Loucy (cell line): ENCODE measurements around the gene MRPL34.

Source experiments
- H2AFZ ChIP-seq: fragments of 200-600 bp; sonication (generic); 2 replicates; pipeline ENCODE4 v1.6.0; 2016; ENCODE audit warnings: antibody characterized with exemption, mild to moderate bottlenecking, low read length, moderate library complexity
- H3F3A ChIP-seq: fragments of 200-600 bp; 2 replicates; pipeline ENCODE4 v1.6.0; 2016; ENCODE audit warnings: antibody characterized with exemption, low read depth, mild to moderate bottlenecking
- H3K27me3 ChIP-seq: fragments of 200-600 bp; sonication (generic); 2 replicates; pipeline ENCODE4 v1.6.1; 2014; ENCODE audit warnings: low read length, mild to moderate bottlenecking; ENCODE audit not compliant: insufficient read depth, poor library complexity, severe bottlenecking
- H3K36me3 ChIP-seq: fragments of 200-600 bp; sonication (generic); 2 replicates; pipeline ENCODE4 v1.6.1; 2016; ENCODE audit warnings: low read length; ENCODE audit not compliant: insufficient read depth
- H3K4me1 ChIP-seq: fragments of 200-600 bp; sonication (generic); 2 replicates; pipeline ENCODE4 v1.5.1; 2014; ENCODE audit warnings: low read length, mild to moderate bottlenecking; ENCODE audit not compliant: insufficient read depth, poor library complexity, severe bottlenecking
- H3K4me2 ChIP-seq: fragments of 200-600 bp; sonication (generic); 2 replicates; pipeline ENCODE4 v1.6.0; 2014; ENCODE audit warnings: antibody characterized with exemption, low read length, low read depth, mild to moderate bottlenecking; ENCODE audit not compliant: poor library complexity, severe bottlenecking
- H3K4me3 ChIP-seq: fragments of 200-600 bp; sonication (generic); 2 replicates; pipeline ENCODE4 v1.5.1; 2014; ENCODE audit warnings: low read length, mild to moderate bottlenecking, mixed read lengths; ENCODE audit not compliant: poor library complexity, severe bottlenecking
- H3K79me2 ChIP-seq: fragments of 200-600 bp; sonication (generic); 2 replicates; pipeline ENCODE4 v1.6.1; 2014; ENCODE audit warnings: low read length; ENCODE audit not compliant: insufficient read depth
- H3K9ac ChIP-seq: fragments of 200-600 bp; sonication (generic); 2 replicates; pipeline ENCODE4 v1.6.0; 2014; ENCODE audit warnings: mild to moderate bottlenecking, low read depth, low read length, moderate library complexity; ENCODE audit not compliant: poor library complexity, severe bottlenecking
- H3K9me2 ChIP-seq: fragments of 200-600 bp; sonication (generic); replicated peaks from 2 replicates; pipeline ENCODE4 v1.6.1; 2016; ENCODE audit warnings: low read depth, low read length, mixed read lengths
- H3K9me3 ChIP-seq: fragments of 200-600 bp; sonication (generic); 2 replicates; pipeline ENCODE4 v1.6.1; 2014; ENCODE audit warnings: mild to moderate bottlenecking, antibody characterized with exemption, low read length, low read depth; ENCODE audit not compliant: insufficient read depth
- H4K20me1 ChIP-seq: fragments of 200-600 bp; sonication (generic); 2 replicates; pipeline ENCODE4 v1.6.0; 2014; ENCODE audit warnings: antibody characterized with exemption, low read length, mild to moderate bottlenecking; ENCODE audit not compliant: insufficient read depth, poor library complexity, severe bottlenecking
- CTCF ChIP-seq: fragments of 200-600 bp; sonication (generic); conservative IDR thresholded peaks from 2 replicates; pipeline ENCODE4 v1.5.1; 2014; ENCODE audit warnings: mild to moderate bottlenecking, antibody characterized with exemption, low read length
- EZH2phosphoT487 ChIP-seq: fragments of 200-600 bp; IDR thresholded peaks from 2 replicates; pipeline ENCODE4 v1.6.1; 2018; ENCODE audit warnings: antibody characterized with exemption, mild to moderate bottlenecking, moderate library complexity, borderline replicate concordance

MRPL34 gene

DNA sequence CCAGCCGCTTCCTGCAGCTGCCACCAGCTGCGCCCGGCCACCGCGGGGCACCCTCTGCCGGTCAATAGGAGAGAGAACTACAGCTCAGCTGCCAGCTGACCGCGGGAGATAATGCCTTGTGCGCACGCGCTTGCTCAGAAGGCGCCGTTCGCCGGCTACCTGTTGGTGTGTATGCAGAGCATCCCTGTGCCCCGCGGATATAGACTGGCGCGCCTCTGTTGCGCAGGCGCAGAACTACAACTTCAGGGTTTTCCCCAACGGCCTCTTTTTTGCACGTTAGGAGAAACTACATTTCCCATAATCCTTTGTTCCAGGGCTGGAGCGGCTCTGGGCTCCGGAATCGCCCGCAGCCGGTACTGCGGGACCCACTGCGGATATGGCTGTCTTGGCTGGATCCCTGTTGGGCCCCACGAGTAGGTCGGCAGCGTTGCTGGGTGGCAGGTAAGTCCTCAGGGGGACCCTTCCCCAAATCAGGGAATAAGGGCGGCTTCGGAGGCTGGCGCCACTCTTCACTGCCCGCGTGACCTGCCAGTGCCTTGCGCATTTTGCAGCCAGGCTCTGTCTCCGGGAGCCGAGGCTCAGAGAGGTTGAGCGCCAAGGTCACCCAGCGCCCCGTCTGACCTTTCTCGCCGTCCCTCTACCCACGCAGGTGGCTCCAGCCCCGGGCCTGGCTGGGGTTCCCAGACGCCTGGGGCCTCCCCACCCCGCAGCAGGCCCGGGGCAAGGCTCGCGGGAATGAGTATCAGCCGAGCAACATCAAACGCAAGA lies at the start of gene MRPL34:
Gene MRPL34, plus strand, starts transcription at position 356 of the 768 bp plus-strand sequence. Its CDS starts 21 bp downstream, at position 377.
- peak within 1 kb of the TSS; percentile 89 for H3K4me2 ChIP-seq
- H3K4me1 ChIP-seq, result peaks cover 37% of the 10 kb centered on the region
- H4K20me1 ChIP-seq, result peaks cover 13% of the 10 kb centered on the region
- H3K9me3 ChIP-seq, result no peaks in the 10 kb centered on the region
- peaks cover 4% of the 10 kb centered on the region for H3K27me3 ChIP-seq
- H2AFZ ChIP-seq, result peak within 1 kb of the TSS; percentile 89
- peaks cover 9% of the 10 kb centered on the region; the same call in 1 of the 2 replicates for H3F3A ChIP-seq
- TF ChIP-seq CTCF (peak; percentile 73), EZH2phosphoT487 (no peak)
- peaks cover 53% of the 10 kb centered on the region for H3K79me2 ChIP-seq
- peak within 1 kb of the TSS; percentile 93 for H3K4me3 ChIP-seq
- no peaks in the 10 kb centered on the region for H3K36me3 ChIP-seq
- peak within 1 kb of the TSS; percentile 95 for H3K9ac ChIP-seq
- no peaks in the 10 kb centered on the region for H3K9me2 ChIP-seq

DNA sequence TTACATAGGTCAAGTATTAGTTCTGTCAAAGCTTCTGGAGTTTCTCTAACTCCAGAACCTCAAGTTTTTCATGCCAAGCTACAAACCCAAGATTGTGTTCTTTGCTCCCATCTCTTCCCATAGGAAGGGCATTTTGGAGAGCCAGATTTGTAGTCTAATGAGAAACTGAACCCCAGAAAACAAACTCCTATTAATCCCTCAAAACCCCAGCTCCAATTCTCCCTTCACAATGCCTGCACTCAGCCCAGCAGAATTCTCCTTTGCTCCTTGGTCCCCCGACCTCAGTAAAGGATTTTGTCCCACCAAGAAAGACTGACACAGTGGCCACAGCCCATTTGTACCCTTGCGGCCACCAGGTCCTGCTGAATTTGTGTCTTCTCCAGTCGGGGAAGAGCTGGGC lies 49.5 kb upstream of the MRPL34 start:
- H3K9me3 ChIP-seq, result peaks cover 4% of the 10 kb centered on the region; the same call in 1 of the 2 replicates
- no peaks in the 10 kb centered on the region for H4K20me1 ChIP-seq
- H3F3A ChIP-seq, result no peaks in the 10 kb centered on the region
- TF ChIP-seq EZH2phosphoT487 (no peak), CTCF (no peak)
- H2AFZ ChIP-seq, result no peak overlapping the region
- no peaks in the 10 kb centered on the region for H3K79me2 ChIP-seq
- no peaks in the 10 kb centered on the region for H3K36me3 ChIP-seq
- H3K4me2 ChIP-seq, result no peak overlapping the region
- H3K4me3 ChIP-seq, result no peak overlapping the region
- H3K9ac ChIP-seq, result no peak overlapping the region
- H3K27me3 ChIP-seq, result no peaks in the 10 kb centered on the region
- H3K9me2 ChIP-seq, result no peaks in the 10 kb centered on the region
- no peaks in the 10 kb centered on the region for H3K4me1 ChIP-seq

DNA sequence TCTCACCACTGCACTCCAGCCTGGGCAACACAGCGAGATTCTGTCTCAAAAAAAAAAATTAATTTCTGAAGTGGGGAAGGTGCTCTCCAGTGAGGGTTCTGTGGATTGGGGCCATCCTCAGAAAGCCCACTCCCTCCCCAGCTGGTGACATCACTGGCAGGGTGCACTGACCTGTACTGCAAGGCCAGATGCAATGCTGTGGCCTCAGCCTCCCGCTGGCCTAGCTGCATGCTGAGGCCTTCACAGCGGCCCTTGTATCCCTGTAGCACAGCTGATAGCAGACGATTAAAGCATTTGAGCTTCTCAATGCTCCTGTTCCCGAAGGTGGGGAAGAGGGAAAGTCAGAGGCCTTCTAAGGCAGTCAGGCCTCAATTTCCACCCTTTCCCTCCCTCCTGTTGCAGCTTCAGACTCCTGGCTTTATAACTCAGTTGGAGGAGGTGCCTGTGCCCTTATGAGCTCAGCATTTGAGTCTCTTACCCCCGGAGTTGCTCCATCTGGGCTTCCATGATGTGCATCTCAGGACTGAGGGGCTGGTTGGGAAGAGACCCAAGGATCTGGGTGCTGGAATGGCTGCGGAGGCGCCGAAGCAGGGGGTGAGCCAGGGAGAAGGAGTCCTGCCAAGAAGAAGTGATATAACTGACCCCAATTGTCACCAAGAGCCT lies 46.4 kb upstream of the MRPL34 start:
- H3K4me2 ChIP-seq, result no peak overlapping the region
- H3K9ac ChIP-seq, result no peak overlapping the region
- no peaks in the 10 kb centered on the region for H3K9me2 ChIP-seq
- no peaks in the 10 kb centered on the region for H3K27me3 ChIP-seq
- peaks cover 4% of the 10 kb centered on the region; the same call in 1 of the 2 replicates for H3K9me3 ChIP-seq
- H4K20me1 ChIP-seq, result no peaks in the 10 kb centered on the region
- no peaks in the 10 kb centered on the region for H3K36me3 ChIP-seq
- no peak overlapping the region for H3K4me3 ChIP-seq
- no peaks in the 10 kb centered on the region for H3K4me1 ChIP-seq
- no peak for TF ChIP-seq EZH2phosphoT487
- no peak for TF ChIP-seq CTCF
- H2AFZ ChIP-seq, result no peak overlapping the region
- H3K79me2 ChIP-seq, result no peaks in the 10 kb centered on the region
- H3F3A ChIP-seq, result no peaks in the 10 kb centered on the region
